GM18507 (cell line): ENCODE results near the gene KBTBD2.
"Not testable (repeated sequence)": the region's sequence is repeated elsewhere in the genome, so short reads cannot be mapped to it uniquely, and the experiment has no call there.

ENCODE experiments used
- DNase-seq: peaks from one replicate; pipeline ENCODE4 v3.0.0; 2011; ENCODE audit warnings: low read depth; ENCODE audit not compliant: insufficient read length; ENCODE audit errors: extremely low spot score
- FAIRE-seq: peaks from 2 replicates; lab custom pipeline; 2011; peaks lifted over from hg19 to GRCh38; lab: Jason Lieb, UNC

The KBTBD2 gene

GRCh38 chr7:32865448-32866030 is 26.0 kb downstream of the KBTBD2 start:
- FAIRE-seq (no peak), DNase-seq (no peak)

- not testable (repeated sequence) for DNase-seq, FAIRE-seq
Measured at GRCh38 chr7:32863872-32864271, 27.7 kb downstream of the KBTBD2 start.

- no peak for FAIRE-seq
- no peak for DNase-seq
Measured at GRCh38 chr7:32860090-32860489, 31.5 kb downstream of the KBTBD2 start.

- FAIRE-seq (no peak), DNase-seq (no peak)
Measured at GRCh38 chr7:32858648-32859047, 32.9 kb downstream of the KBTBD2 start.

- FAIRE-seq = not testable (repeated sequence)
Measured at GRCh38 chr7:32857063-32857462, 34.5 kb downstream of the KBTBD2 start.

GRCh38 chr7:32855837-32856775 is 35.5 kb downstream of the KBTBD2 start:
- FAIRE-seq, DNase-seq: not testable (repeated sequence)

More at GRCh38 chr7:32857063-32857462, 34.5 kb downstream of the KBTBD2 start:
- DNase-seq = not testable (repeated sequence)

GRCh38 chr7:32850654-32851053 is 40.9 kb downstream of the KBTBD2 start:
- not testable (repeated sequence) for FAIRE-seq, DNase-seq

GRCh38 chr7:32848655-32849054 is 42.9 kb downstream of the KBTBD2 start:
- DNase-seq, FAIRE-seq: not testable (repeated sequence)

- DNase-seq (peak; percentile 28), FAIRE-seq (peak; percentile 80)
Measured at GRCh38 chr7:32846630-32847225, 44.8 kb downstream of the KBTBD2 start.

GRCh38 chr7:32844748-32845147 is 46.8 kb downstream of the KBTBD2 start:
- not testable (repeated sequence) for DNase-seq, FAIRE-seq

- not testable (repeated sequence) for DNase-seq, FAIRE-seq
Measured at GRCh38 chr7:32843763-32844162, 47.8 kb downstream of the KBTBD2 start.

GRCh38 chr7:32839846-32840245 is 51.7 kb downstream of the KBTBD2 start:
- FAIRE-seq, DNase-seq: not testable (repeated sequence)

- FAIRE-seq = peak; percentile 69
- not testable (repeated sequence) for DNase-seq
Measured at GRCh38 chr7:32828996-32829752, 62.4 kb downstream of the KBTBD2 start.
